WTC11 (cell line): ENCODE data around the gene TMF1. TPM values are rescaled to one million over a fixed set of nuclear protein-coding genes. Genes with fewer than 3 reads are reported as not detected.

Source experiments
- ATAC-seq: fragments of 200-7000 bp; cut with Tn5 transposase; 2 replicates; pipeline ENCODE4 v1.10.0; 2021; ENCODE audit warnings: mild to moderate bottlenecking, moderate library complexity
- CTCF ChIA-PET: fragments of 300-600 bp; sonication (Branson Sonifier 250); formaldehyde crosslinking; loops from one replicate; lab custom pipeline; 2021; ENCODE audit warnings: antibody characterized with exemption; lab: Charles Lee
- POLR2A ChIA-PET: fragments of 350-600 bp; sonication (Branson Sonifier 250); formaldehyde crosslinking; loops from one replicate; lab custom pipeline; 2021; ENCODE audit warnings: antibody characterized with exemption; lab: Charles Lee
- DNase-seq: peaks from one replicate; pipeline ENCODE4 v3.0.0; 2021; ENCODE audit warnings: low spot score
- H3K27ac Mint-ChIP-seq: 2 replicates; pipeline ENCODE4 v1.8.0; 2021; ENCODE audit warnings: mixed read lengths
- H3K27me3 Mint-ChIP-seq: 2 replicates; pipeline ENCODE4 v1.8.0; 2021; ENCODE audit warnings: low read depth, mild to moderate bottlenecking, moderate library complexity, mixed read lengths
- H3K36me3 Mint-ChIP-seq: 2 replicates; pipeline ENCODE4 v1.8.0; 2021; ENCODE audit warnings: mixed read lengths
- H3K4me1 Mint-ChIP-seq: 2 replicates; pipeline ENCODE4 v1.8.0; 2022; ENCODE audit warnings: mixed read lengths
- H3K4me3 Mint-ChIP-seq: 2 replicates; pipeline ENCODE4 v1.8.0; 2021; ENCODE audit warnings: mild to moderate bottlenecking, moderate library complexity, mixed read lengths
- H3K9me3 Mint-ChIP-seq: 2 replicates; pipeline ENCODE4 v1.8.0; 2021; ENCODE audit warnings: mixed read lengths
- ATF1 ChIP-seq: sonication (generic); formaldehyde crosslinking; IDR thresholded peaks from 2 replicates; pipeline ENCODE4 v1.8.1; 2023; ENCODE audit warnings: mild to moderate bottlenecking, moderate library complexity, missing genetic modification reagents
- CBFB ChIP-seq: sonication (generic); formaldehyde crosslinking; IDR thresholded peaks from 2 replicates; pipeline ENCODE4 v1.8.1; 2022; ENCODE audit warnings: mild to moderate bottlenecking, low read depth, missing genetic modification reagents
- CREM ChIP-seq: sonication (generic); formaldehyde crosslinking; IDR thresholded peaks from 2 replicates; pipeline ENCODE4 v1.8.1; 2022; ENCODE audit warnings: mild to moderate bottlenecking, missing genetic modification reagents, moderate library complexity
- JUN ChIP-seq: sonication (generic); formaldehyde crosslinking; IDR thresholded peaks from 2 replicates; pipeline ENCODE4 v1.8.0; 2023; ENCODE audit warnings: mild to moderate bottlenecking, missing genetic modification reagents
- MYBL2 ChIP-seq: sonication (generic); formaldehyde crosslinking; IDR thresholded peaks from 2 replicates; pipeline ENCODE4 v1.8.1; 2023; ENCODE audit warnings: mild to moderate bottlenecking, moderate library complexity, missing genetic modification reagents
- NR1H2 ChIP-seq: sonication (generic); formaldehyde crosslinking; IDR thresholded peaks from 2 replicates; pipeline ENCODE4 v1.9.0; 2021; ENCODE audit warnings: mild to moderate bottlenecking, moderate library complexity, missing genetic modification reagents
- RORB ChIP-seq: fragments of 250-450 bp; sonication (Bioruptor Pico); IDR thresholded peaks from 2 replicates; pipeline ENCODE4 v1.9.0; 2021; ENCODE audit warnings: mild to moderate bottlenecking
- TEAD1 ChIP-seq: sonication (generic); formaldehyde crosslinking; IDR thresholded peaks from 2 replicates; pipeline ENCODE4 v1.8.0; 2022; ENCODE audit warnings: mild to moderate bottlenecking, missing genetic modification reagents
- ZNF317 ChIP-seq: sonication (generic); formaldehyde crosslinking; IDR thresholded peaks from 2 replicates; pipeline ENCODE4 v1.8.1; 2023; ENCODE audit warnings: low read depth, mild to moderate bottlenecking, moderate library complexity, missing genetic modification reagents, borderline replicate concordance
- ZNF416 ChIP-seq: fragments of 250-450 bp; sonication (Bioruptor Pico); IDR thresholded peaks from 2 replicates; pipeline ENCODE4 v1.9.0; 2021; ENCODE audit warnings: mild to moderate bottlenecking, inconsistent platforms
- total RNA-seq: library from RNA; stranded (reverse); gene quantifications from 3 replicates; pipeline ENCODE4 v1.2.3, GENCODE V29; 2021
- TF ChIP-seq, protein P1 (sequence below): sonication (generic); formaldehyde crosslinking; IDR thresholded peaks from 2 replicates; pipeline ENCODE4 v1.8.1; 2022; ENCODE audit warnings: mild to moderate bottlenecking, missing genetic modification reagents, moderate library complexity, borderline replicate concordance
- TF ChIP-seq, protein P2 (sequence below): sonication (generic); formaldehyde crosslinking; IDR thresholded peaks from 2 replicates; pipeline ENCODE4 v1.8.1; 2022; ENCODE audit warnings: mild to moderate bottlenecking, moderate library complexity, missing genetic modification reagents
- TF ChIP-seq, protein P3 (sequence below): sonication (generic); formaldehyde crosslinking; conservative IDR thresholded peaks from 2 replicates; pipeline ENCODE4 v1.8.1; 2023; ENCODE audit warnings: mild to moderate bottlenecking, low read depth, missing genetic modification reagents, moderate library complexity
- TF ChIP-seq, protein P4 (sequence below): sonication (generic); formaldehyde crosslinking; IDR thresholded peaks from 2 replicates; pipeline ENCODE4 v1.8.0; 2022; ENCODE audit warnings: mild to moderate bottlenecking, missing genetic modification reagents
- TF ChIP-seq, protein P5 (sequence below): fragments of 250-450 bp; sonication (Bioruptor Pico); IDR thresholded peaks from 2 replicates; pipeline ENCODE4 v1.9.0; 2021; ENCODE audit warnings: mild to moderate bottlenecking
- TF ChIP-seq, protein P6 (sequence below): sonication (generic); formaldehyde crosslinking; IDR thresholded peaks from 2 replicates; pipeline ENCODE4 v1.8.1; 2022; ENCODE audit warnings: low read depth, missing genetic modification reagents, borderline replicate concordance

Gene TMF1
- total RNA-seq, 1 experiment from 2014 or later: 23.9 TPM

DNA sequence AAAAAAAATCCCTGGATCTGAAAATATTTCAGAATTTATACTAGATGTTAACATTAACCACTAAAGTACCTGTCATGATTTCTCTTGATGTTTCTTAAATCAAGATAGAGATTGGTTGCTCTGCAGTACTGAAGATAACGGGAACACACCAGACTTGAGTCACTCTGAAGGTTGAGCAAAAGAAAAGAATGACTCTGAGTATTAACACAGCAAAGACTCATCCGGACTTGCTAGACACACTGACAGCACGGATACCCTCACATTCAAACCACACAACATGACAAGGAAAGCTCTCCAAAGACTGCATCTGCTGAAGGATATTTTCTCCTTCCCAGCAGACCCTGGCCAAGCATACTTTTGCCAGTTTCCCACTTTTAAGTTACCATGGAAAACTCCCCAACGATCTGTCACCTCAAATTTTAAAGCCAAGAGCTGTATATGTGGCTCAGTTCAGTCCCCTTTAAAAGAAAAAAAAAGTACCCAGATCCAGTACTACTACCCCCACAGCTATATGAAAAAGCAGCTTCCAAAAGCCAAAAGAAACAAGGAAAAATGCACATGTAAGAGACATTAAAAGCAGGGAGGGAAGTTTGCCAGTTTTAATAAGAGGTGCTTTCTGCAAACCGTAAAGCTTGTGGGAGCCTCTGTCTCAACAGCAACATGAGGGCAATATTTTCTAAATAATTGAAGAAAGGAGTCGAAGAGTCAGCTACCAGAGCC is 46.9 kb downstream of the TMF1 start (continued):
- TF ChIP-seq, protein P1, sequence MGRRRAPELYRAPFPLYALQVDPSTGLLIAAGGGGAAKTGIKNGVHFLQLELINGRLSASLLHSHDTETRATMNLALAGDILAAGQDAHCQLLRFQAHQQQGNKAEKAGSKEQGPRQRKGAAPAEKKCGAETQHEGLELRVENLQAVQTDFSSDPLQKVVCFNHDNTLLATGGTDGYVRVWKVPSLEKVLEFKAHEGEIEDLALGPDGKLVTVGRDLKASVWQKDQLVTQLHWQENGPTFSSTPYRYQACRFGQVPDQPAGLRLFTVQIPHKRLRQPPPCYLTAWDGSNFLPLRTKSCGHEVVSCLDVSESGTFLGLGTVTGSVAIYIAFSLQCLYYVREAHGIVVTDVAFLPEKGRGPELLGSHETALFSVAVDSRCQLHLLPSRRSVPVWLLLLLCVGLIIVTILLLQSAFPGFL (CRISPR knock-in tag): no peak
- no peak for TF ChIP-seq ZNF416 (CRISPR knock-in tag)

DNA sequence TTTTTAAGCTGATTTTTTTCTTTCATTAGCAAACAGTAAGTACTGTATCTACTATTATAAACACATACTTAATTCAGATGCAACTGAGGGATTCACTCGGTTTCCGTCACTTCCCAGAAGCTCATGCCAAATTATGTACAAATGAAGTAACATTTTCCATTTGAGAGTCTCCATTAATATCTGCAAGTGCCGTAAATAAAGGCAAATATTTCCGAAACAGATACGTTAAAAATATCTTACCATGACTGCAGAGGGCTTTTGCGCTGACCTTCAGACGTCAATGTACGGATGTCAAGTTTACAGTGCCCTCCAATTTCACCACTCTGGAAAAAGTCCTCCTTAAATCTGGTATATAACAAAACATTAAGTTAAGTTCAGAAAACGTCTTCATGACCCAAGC is 48.0 kb downstream of the TMF1 start:
- H3K4me1 Mint-ChIP-seq: peaks cover 12% of the 10 kb centered on the region
- no peak overlapping the region for H3K27ac Mint-ChIP-seq
- CTCF ChIA-PET: no interaction called here
- TF ChIP-seq CREM (CRISPR knock-in tag): no peak
- TF ChIP-seq, protein P2, sequence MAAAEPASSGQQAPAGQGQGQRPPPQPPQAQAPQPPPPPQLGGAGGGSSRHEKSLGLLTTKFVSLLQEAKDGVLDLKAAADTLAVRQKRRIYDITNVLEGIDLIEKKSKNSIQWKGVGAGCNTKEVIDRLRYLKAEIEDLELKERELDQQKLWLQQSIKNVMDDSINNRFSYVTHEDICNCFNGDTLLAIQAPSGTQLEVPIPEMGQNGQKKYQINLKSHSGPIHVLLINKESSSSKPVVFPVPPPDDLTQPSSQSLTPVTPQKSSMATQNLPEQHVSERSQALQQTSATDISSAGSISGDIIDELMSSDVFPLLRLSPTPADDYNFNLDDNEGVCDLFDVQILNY (CRISPR knock-in tag): no peak
- no peak for TF ChIP-seq MYBL2 (CRISPR knock-in tag)
- no peak for TF ChIP-seq ZNF317
- no peak for TF ChIP-seq NR1H2 (CRISPR knock-in tag)
- TF ChIP-seq ATF1 (CRISPR knock-in tag): no peak
- no peak for TF ChIP-seq TEAD1 (CRISPR knock-in tag)
- TF ChIP-seq, protein P3, sequence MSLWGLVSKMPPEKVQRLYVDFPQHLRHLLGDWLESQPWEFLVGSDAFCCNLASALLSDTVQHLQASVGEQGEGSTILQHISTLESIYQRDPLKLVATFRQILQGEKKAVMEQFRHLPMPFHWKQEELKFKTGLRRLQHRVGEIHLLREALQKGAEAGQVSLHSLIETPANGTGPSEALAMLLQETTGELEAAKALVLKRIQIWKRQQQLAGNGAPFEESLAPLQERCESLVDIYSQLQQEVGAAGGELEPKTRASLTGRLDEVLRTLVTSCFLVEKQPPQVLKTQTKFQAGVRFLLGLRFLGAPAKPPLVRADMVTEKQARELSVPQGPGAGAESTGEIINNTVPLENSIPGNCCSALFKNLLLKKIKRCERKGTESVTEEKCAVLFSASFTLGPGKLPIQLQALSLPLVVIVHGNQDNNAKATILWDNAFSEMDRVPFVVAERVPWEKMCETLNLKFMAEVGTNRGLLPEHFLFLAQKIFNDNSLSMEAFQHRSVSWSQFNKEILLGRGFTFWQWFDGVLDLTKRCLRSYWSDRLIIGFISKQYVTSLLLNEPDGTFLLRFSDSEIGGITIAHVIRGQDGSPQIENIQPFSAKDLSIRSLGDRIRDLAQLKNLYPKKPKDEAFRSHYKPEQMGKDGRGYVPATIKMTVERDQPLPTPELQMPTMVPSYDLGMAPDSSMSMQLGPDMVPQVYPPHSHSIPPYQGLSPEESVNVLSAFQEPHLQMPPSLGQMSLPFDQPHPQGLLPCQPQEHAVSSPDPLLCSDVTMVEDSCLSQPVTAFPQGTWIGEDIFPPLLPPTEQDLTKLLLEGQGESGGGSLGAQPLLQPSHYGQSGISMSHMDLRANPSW: no peak
- no peak for TF ChIP-seq RORB (CRISPR knock-in tag)
- TF ChIP-seq, protein P4, sequence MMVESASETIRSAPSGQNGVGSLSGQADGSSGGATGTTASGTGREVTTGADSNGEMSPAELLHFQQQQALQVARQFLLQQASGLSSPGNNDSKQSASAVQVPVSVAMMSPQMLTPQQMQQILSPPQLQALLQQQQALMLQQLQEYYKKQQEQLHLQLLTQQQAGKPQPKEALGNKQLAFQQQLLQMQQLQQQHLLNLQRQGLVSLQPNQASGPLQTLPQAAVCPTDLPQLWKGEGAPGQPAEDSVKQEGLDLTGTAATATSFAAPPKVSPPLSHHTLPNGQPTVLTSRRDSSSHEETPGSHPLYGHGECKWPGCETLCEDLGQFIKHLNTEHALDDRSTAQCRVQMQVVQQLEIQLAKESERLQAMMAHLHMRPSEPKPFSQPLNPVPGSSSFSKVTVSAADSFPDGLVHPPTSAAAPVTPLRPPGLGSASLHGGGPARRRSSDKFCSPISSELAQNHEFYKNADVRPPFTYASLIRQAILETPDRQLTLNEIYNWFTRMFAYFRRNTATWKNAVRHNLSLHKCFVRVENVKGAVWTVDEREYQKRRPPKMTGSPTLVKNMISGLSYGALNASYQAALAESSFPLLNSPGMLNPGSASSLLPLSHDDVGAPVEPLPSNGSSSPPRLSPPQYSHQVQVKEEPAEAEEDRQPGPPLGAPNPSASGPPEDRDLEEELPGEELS (CRISPR knock-in tag): no peak
- TF ChIP-seq, protein P5, sequence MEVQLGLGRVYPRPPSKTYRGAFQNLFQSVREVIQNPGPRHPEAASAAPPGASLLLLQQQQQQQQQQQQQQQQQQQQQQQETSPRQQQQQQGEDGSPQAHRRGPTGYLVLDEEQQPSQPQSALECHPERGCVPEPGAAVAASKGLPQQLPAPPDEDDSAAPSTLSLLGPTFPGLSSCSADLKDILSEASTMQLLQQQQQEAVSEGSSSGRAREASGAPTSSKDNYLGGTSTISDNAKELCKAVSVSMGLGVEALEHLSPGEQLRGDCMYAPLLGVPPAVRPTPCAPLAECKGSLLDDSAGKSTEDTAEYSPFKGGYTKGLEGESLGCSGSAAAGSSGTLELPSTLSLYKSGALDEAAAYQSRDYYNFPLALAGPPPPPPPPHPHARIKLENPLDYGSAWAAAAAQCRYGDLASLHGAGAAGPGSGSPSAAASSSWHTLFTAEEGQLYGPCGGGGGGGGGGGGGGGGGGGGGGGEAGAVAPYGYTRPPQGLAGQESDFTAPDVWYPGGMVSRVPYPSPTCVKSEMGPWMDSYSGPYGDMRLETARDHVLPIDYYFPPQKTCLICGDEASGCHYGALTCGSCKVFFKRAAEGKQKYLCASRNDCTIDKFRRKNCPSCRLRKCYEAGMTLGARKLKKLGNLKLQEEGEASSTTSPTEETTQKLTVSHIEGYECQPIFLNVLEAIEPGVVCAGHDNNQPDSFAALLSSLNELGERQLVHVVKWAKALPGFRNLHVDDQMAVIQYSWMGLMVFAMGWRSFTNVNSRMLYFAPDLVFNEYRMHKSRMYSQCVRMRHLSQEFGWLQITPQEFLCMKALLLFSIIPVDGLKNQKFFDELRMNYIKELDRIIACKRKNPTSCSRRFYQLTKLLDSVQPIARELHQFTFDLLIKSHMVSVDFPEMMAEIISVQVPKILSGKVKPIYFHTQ (CRISPR knock-in tag): no peak
- no peak for TF ChIP-seq JUN (CRISPR knock-in tag)
- TF ChIP-seq CBFB (CRISPR knock-in tag): no peak
- TF ChIP-seq, protein P6, sequence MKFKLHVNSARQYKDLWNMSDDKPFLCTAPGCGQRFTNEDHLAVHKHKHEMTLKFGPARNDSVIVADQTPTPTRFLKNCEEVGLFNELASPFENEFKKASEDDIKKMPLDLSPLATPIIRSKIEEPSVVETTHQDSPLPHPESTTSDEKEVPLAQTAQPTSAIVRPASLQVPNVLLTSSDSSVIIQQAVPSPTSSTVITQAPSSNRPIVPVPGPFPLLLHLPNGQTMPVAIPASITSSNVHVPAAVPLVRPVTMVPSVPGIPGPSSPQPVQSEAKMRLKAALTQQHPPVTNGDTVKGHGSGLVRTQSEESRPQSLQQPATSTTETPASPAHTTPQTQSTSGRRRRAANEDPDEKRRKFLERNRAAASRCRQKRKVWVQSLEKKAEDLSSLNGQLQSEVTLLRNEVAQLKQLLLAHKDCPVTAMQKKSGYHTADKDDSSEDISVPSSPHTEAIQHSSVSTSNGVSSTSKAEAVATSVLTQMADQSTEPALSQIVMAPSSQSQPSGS (CRISPR knock-in tag): no peak
- TF ChIP-seq, all 79 proteins: peak for 0
- POLR2A ChIA-PET: no interaction called here
- Mint-ChIP-seq H3K4me3 (no peak overlapping the region), H3K9me3 (no peaks in the 10 kb centered on the region), H3K36me3 (peaks cover 64% of the 10 kb centered on the region), H3K27me3 (no peaks in the 10 kb centered on the region)
- ATAC-seq: no peak
- DNase-seq: no peak
